HG02970 (cell line): ENCODE data around the gene SUSD3.

ENCODE experiments used
- ATAC-seq: cut with Tn5 transposase; IDR thresholded peaks from one replicate; pipeline ENCODE4 v1.9.1; 2021; ENCODE audit warnings: mild to moderate bottlenecking, moderate library complexity, moderate number of reproducible peaks; ENCODE audit not compliant: unreplicated experiment, low FRiP score

SUSD3 gene

DNA sequence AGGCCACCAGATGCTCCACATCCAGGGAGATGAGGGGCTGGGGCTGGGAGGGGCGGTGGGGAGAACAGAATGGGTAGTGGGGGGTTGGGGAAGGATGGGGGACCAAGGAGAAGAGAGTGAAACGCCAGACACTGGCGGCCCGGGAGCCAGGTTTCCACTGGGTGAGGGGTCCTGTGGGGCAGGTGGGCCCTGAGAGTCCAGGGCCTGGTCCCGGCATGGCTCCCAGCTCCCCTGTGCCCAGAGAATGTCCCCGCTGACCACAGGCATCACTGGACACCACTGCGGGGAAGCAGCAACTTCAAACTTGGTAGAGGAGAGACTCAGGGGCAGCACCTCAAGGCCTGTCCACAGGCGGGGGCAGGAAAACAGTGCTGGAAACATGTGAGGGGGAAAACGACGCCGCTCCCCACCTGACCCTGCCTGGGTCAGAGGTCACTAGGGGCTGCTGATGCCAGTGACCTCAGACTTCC is 62.4 kb downstream of the SUSD3 start:
- no peak for ATAC-seq

DNA sequence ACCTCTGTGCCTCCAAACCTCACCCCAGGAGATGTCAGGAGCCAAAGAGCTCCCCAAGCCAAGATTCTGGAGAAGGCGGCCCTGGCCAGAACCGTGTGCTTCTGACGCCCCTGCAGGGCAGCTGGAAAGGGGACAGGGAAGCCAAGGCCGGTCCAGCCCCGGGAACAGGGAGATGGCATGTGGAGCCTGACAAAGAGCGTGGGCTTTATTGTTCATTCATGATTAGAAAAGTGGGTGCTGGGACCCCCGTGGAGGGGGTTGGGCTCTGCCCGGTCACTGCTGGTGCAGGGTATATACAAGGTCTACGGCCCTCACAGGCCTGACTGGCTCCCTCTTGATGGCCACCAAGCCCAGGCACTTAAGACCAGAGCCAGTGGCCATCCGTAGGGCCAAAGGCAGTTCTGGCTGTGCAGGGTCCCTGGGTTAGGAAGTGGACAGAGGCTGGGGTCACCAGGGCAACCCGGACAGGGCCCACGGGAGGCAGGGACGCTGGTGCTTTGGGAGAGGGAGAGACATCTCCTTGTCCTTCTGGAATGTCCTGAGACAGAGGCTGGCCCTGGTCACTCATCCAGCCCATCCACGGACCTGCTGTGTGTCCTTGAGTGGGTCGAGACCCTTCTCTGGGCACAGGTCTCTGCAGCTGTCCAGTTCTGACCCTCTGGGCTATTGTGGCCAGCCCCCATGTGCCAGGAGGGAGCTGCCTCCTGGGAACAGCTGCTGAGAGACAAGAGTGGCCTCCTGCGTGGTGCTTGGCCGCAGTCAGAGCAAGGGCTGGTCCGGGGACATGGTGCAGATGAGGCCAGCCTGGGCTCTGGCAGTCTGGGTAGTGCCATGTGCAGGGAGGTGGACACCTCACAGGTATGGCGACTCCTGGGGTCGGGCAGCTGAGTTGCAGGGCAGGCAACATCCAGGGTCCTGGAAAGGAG is 63.1 kb downstream of the SUSD3 start:
- no peak for ATAC-seq

DNA sequence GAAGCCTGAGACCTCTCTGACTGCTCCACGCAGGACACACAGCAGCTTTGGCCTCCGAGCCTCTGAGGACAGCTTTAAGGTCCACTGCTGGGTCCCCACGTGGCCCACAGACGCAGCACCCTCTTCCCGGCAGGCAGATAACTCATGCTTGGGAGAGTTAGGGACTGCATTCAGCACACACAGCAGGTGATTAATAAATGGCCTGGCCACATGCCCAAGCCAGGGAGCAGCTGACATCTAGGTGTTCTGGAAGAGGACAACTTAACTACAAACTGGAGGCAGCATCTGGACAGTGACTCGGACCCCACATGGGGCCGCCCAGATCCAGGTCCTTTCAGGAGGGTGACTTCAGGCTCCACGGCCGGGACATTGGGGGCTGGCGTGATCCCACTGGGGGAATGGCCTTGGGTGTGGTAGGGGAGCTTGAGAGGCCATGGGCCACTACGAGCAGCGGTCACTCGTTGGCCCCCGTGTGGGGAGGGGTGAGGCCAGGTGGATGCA is 64.3 kb downstream of the SUSD3 start:
- ATAC-seq, result no peak

DNA sequence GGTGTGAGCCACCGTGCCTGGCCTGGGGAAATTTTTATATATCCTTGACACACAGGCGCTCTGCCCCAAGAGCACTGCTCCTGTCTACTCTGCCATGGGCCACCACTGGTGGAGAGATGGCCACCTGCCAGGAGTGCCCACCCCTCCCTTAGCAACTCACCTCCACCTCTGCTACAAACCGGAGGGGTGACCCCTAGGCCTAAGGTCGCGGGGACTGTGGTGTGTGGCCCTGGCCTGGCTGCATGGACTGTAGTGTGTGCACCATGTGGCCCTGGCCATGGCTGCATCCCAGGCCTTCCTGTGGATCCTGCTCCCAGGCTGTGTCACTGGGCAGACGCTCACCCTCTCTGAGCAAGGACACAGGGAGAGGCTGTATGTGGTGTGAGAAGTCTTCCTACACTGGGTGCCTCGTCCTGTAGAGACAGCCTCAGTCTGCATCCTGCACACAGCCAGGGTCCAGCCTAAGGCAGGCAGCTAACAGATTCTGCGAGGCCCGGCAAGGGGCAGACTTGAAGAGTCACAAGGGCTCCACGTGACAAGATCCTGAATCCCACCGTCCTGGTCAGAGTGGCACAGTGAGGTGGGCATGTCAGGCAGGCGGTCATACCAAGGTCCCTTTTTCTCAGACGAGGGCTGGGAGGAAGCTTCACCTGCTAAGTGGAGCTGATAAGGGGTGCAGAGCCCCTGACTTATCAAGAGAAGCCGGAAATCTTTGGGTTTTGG is 65.2 kb downstream of the SUSD3 start:
- no peak for ATAC-seq

DNA sequence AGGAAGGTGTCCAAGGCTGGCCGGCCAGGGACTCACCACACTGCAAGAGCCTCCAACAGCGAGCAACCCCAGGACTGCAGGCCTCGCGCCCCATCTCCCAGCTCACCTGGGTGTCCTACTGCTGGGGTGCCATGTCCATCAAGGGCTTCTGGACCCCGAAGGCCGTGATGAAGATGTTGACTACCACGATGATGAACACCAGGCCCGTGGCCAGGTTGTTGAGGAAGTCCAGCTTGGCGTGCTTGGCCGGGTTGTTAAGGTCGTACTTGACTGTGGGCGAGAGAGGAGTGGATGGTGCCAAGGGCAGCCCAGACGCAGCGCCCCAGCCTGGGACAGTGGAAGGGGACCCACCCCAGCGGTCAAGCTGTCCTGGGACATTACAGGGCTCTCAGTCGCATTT is 66.3 kb downstream of the SUSD3 start:
- ATAC-seq, result no peak

DNA sequence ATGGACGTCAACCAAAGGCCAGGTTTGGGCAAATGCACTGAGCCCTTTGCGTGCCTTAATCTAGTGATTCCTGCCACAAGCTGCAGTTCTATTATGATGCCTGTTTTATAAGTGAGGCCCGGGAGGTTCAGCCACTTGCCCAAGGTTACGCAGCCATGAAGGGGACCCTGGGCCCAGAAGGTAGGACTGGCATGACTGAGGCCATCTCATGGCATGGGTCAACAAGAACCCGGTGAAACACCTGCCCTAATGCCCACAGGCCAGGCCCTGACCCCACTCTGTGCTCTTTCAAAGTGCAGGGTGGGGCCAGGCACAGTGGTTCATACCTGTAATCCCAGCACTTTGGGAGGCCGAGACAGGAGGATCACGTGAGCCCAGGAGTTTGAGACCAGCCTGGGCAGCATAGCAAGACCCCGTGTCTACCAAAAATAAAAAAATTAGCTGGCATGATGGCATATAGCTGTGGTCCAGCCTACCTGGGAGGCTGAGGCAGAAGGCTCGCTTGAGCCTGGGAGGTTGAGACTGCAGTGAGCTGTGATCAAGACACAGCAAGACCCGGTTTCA is 66.9 kb downstream of the SUSD3 start:
- ATAC-seq, result no peak

DNA sequence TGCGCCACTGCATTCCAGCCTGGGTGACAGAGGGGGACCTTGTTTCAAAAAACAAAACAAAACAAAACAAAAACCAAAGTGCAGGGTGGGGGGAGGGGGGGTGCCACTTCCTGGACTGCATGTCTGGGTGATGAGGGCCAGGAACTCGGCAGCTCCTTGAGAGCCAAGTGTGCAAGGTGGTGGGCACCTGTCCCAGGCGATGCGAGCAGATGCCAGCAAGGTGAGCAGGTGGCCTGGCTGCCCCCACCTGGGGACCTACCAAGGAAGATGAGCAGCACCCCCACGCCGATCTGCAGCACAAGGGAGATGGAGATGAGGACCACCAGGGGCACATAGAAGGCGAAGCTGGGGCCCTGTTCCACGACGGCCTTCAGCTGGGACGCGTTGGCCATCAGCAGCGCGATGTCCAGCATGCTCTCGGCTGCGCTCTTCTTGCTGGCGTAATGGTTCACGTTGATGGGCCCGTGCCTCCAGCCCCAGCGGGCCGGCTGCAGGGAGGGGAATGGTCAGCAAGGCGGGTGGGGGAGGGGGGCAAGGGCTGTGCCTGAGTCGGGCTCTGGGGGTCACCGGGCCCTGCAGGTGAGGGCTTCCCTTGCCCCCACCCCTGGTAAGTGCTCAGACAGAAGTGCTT is 67.8 kb downstream of the SUSD3 start:
- ATAC-seq, result no peak

DNA sequence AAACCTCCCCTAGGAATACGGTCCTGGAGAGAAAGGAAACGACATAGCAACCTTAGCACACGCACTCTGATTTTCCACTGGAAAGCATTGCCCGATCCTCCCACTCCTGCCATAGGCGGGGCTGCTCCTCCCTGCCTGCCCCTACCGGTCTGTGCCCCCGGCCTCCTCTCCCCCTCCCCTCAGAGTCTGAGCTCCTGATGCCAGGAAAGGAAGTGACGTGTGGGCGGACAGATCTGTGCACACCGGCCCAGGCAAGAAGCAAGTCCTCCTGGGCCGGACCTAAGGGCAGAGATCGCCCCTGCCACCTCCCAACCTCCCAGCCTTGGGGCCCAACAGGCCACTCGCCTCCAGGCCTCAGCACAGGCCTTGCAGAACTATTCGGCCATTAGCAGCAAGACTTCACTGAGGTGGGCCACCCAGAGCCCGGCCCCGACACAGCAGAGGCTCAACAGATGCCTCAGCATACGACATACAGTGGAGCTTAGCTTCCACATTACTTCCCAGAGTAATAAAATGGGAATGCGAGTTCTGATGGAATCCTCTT is 68.4 kb downstream of the SUSD3 start:
- ATAC-seq, result no peak

DNA sequence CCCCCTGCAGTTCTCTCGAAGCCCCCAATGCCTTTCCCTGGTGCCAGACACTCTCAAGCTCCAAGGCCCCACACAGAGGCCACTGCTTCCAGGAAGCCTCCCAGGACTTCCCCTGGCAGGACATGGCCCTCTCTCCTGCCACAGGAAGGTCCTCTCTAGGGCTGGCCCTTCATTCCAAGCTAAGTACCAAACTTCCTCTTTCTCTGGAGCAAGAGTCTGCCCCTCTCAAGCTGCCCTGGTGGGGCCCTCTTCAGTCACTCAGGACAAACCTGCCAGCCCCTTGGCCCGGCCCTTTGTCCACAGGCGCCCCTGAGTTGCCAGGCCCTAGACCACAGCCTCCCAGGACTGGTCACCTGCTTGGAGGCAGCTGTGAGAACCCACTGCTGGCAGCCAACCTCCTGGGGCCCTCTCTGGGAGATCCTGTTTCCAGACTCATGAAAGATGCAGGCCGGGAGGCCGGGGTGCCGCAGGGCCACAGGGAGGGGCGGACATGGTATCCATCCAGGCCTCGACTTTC is 69.0 kb downstream of the SUSD3 start:
- ATAC-seq, result no peak

DNA sequence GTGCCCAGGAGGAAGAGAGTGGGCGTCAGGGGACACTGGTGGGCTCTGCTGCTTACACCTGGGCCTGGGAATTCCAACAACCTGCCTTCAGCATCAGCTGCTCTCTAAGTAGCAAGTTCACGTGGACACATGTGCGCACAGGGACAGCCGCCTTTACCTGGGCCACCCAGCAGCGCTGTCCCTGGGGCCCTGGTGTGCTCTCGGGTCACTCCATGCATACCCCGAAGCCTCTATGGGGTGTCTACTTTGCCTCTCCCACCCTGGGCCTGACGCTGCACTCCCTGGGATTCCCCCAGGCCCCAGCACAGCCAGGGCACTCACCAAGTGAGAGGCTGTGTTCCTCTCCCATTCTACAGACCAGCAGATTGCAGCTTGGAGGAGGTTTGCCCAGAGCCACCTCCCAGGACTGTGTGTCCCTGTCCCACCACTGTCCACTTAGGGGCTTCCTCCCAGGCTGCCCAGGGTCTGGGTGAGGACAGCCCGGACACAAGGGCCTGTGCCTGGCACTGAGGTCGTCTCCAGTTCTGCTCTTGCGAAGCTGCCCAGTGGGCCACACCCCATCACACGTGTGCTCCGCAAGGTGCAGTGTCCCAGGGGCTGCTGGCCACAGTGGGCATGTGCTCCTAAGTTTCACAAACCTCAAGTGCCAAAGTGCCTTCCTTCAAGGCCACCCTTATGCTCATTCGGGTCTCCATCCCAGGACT is 69.7 kb downstream of the SUSD3 start:
- no peak for ATAC-seq

DNA sequence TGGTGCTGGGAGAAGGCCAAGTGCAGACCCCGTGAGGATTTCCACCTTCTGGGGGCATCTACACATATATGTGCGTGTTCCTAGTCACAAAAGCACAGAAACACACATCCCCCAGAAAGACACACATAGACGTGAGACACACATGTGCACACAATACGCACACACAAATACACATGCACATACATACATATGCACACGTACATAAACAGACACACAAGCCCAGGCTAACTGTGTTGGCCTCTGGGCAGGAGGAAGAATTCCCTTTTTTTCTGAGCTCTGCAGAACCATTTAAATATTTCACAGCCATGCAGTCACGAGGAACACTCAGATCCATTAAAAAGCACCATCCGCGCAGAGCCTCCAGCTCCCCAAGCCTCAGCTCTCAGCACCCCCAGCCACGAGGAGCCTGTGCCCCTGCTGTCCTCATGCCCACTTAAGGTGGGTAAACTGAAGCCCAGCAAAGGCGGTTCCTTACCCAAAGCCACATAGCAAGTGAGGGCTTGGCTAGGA is 70.3 kb downstream of the SUSD3 start:
- no peak for ATAC-seq

DNA sequence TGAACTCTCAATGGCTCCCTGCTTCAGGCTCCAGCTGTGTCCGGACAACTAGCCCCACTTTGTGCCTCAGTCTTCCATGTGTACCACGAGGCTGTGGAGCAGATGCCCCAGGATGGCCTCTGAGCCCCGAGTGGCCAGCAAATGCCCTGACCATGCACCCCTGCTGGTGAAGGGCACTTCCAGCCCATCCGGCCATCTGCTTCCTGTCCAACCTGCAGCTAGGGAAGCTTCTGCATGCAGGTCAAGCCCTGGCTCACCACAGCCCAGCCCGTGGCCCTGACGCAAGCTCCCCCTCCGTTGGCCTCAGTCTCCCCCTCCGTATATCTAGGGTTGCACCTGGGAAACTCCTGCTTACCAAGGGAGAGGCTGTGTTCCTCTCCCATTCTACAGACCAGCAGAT is 70.8 kb downstream of the SUSD3 start:
- ATAC-seq, result no peak

DNA sequence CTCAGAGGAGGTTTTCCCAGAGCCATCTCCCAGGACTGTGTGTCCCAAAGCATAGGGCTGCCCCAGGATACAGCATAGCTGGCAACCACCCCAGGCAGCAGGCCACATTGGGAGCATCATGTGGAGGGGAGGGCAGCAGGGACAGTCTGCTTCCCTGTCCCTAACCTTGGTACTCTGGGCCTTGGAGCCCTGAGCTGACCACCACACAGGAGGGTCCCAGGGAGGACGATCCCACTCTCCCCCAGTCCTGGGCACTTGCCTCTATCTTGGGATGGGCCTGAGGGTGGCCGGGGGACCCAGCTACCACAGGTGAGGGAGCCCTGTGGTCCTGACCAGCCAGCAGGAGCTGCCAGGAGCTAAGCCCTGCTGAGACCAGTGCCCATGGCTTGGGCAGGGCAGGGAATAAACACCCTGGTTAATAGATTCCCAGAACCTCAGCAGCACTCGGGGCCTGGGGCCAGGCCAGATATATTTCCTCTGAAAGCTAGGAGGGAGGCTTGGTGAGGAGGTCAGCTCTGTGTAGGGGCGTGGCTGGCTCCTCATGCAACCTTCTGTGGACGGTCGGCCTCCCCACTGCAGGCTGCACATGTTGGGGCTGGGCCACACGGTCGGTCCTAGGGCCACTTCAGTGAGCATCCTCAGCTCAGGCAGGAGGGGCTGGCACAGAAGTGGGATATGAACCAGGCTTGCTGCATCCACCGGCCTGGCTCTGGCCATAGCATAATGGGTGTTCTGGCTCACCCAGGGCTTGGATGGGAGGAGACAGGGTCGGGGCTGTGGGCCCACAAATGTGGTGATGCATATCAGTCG is 71.4 kb downstream of the SUSD3 start:
- no peak for ATAC-seq

DNA sequence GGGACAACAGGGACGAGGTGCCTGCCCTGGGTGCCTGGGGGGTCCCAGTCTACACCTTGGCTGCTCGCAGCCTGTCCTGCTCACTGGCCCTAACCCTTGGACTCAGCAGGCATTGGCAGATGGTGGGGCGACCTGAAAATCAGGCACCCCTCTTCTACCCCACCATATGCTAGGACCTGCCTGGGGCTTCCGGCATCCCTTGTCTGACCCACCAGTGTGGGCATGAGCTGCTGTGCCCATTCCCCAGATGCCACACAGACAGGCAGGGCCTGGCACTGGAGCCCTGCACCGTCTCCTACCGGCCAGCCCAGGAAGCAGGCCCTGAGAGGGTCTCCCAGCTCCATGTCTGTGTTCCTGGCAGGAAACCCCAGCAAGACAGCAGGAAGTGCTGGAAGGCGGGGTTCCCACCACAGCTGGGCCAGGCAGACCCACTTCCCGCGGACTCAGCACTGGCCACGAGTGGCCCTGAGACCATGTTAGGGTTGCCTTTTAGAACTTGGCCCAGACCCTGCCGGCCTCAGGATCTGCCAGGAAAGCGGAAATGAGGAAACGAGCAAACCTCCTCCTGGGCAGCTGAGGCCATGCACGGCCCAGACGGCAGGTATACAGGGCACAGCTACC is 72.5 kb downstream of the SUSD3 start:
- no peak for ATAC-seq

DNA sequence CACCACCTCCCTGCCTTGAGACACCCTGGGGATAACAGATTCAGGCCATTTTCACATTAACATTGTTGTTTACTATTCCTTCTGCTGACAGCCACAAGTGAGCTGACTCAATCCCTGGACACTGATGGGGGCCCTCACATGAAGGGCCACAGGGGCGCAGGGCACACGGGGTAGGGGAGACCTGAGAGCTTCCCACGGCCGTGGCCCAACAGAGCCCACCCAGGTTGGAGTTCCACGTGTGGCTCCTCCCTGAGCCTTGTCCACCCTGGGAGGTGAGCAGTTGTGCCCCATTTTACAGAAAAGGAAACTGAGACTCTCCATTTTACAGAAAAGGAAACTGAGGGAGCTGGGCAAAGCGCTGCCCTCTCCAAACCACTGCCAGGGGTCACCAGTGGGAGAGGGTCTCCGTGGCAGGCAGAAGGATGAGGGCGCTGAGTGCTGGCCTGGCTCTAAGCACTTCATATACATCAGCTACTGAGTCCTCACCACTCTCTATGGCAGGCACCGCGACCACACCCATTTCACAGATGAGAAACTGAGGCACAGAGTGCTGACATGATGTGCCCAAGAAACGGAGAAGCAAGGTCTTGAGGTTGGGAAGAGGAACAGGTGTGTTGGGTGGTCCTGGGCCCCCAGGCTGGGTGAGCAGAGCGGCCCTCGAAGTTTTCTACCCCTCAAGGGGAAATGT is 73.2 kb downstream of the SUSD3 start:
- ATAC-seq, result no peak

DNA sequence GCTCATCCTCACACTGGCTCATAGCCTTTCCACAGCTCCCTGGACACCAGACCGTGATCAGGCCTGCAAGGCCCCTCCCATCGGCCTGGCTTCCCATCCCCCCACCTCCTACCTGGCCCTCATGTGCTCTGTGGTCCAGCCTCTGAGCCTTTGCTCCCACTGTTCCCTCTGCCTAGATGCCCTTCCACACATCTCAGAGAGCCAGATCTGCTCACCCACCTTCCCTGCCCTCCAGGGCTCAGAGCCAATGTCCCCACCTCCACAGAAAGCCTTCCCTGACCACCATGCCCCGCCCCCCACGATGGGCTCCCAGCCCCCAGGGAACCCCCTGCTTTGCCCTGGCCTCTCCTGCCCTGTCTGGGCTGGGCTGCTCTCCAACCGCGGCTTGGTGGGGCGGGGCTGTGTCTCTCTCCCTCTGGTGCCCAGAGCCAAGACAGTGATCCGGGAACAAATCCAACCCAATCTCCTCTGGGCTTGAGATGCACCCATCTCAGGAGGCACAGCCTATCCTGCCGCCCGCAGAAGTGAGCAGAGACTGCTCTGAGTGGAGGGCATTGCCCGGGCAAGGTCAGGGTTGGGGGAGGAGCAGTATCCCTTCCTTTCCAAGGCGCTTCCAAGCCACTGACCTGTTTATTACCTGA is 73.9 kb downstream of the SUSD3 start:
- ATAC-seq, result no peak
